OCI-LY7 (cell line): ENCODE measurements around the gene SAMM50. TPM values are rescaled to one million over a fixed set of nuclear protein-coding genes. Genes with fewer than 3 reads are reported as not detected.

Experiments used
- BruUV-seq: library from RNA; stranded (reverse); fragments of 400-500 nt; replicated peaks from 2 replicates; lab custom pipeline; 2021; lab: Mats Ljungman, UMichigan
- CTCF ChIA-PET: fragments of 300-600 bp; sonication (Branson Sonifier 250); formaldehyde crosslinking; loops from one replicate; lab custom pipeline; 2022; ENCODE audit warnings: antibody characterized with exemption; ENCODE audit not compliant: unreplicated experiment; lab: Charles Lee
- POLR2A ChIA-PET: fragments of 300-600 bp; sonication (Branson Sonifier 250); formaldehyde crosslinking; loops from one replicate; lab custom pipeline; 2022; ENCODE audit warnings: antibody characterized with exemption; lab: Charles Lee
- DNase-seq: peaks from one replicate; pipeline ENCODE4 v3.0.0-alpha.2; 2015; ENCODE audit warnings: low spot score
- H2AFZ ChIP-seq: fragments of 200-600 bp; sonication (generic), shearing (Covaris generic); 2 replicates; pipeline ENCODE4 v1.6.1; 2014; ENCODE audit warnings: mild to moderate bottlenecking, antibody characterized with exemption, low read length, moderate library complexity
- H3K27ac ChIP-seq: fragments of 200-600 bp; sonication (generic); 2 replicates; pipeline ENCODE4 v1.5.1; 2014; ENCODE audit warnings: mixed run types, low read depth, mild to moderate bottlenecking, moderate library complexity, low read length, inconsistent platforms; ENCODE audit not compliant: poor library complexity, severe bottlenecking
- H3K36me3 ChIP-seq: fragments of 200-600 bp; sonication (generic); 2 replicates; pipeline ENCODE4 v1.6.1; 2014; ENCODE audit warnings: mild to moderate bottlenecking, antibody characterized with exemption, low read length, moderate library complexity, mixed read lengths; ENCODE audit not compliant: insufficient read depth
- H3K4me1 ChIP-seq: fragments of 200-600 bp; sonication (generic); 2 replicates; pipeline ENCODE4 v1.5.1; 2014; ENCODE audit warnings: mild to moderate bottlenecking, low read length; ENCODE audit not compliant: insufficient read depth, poor library complexity, severe bottlenecking
- H3K4me2 ChIP-seq: fragments of 200-600 bp; sonication (generic); 2 replicates; pipeline ENCODE4 v1.6.1; 2014; ENCODE audit warnings: mild to moderate bottlenecking, low read length
- H3K4me3 ChIP-seq: fragments of 200-600 bp; sonication (generic); 2 replicates; pipeline ENCODE4 v1.5.1; 2014; ENCODE audit warnings: mild to moderate bottlenecking, low read depth, low read length; ENCODE audit not compliant: poor library complexity, severe bottlenecking
- H3K79me2 ChIP-seq: fragments of 200-600 bp; sonication (generic); 2 replicates; pipeline ENCODE4 v1.6.1; 2016; ENCODE audit warnings: low read depth, mild to moderate bottlenecking, low read length, moderate library complexity, mixed read lengths; ENCODE audit not compliant: insufficient read depth
- H3K9me2 ChIP-seq: fragments of 200-600 bp; sonication (generic); 2 replicates; pipeline ENCODE4 v1.6.1; 2016; ENCODE audit warnings: mild to moderate bottlenecking, low read length, mixed read lengths; ENCODE audit not compliant: insufficient read depth
- H3K9me3 ChIP-seq: fragments of 200-600 bp; sonication (generic); 2 replicates; pipeline ENCODE4 v1.6.1; 2014; ENCODE audit warnings: mild to moderate bottlenecking, mixed run types, low read length, mixed read lengths
- H4K20me1 ChIP-seq: fragments of 200-600 bp; sonication (generic); 2 replicates; pipeline ENCODE4 v1.6.1; 2014; ENCODE audit warnings: mild to moderate bottlenecking, antibody characterized with exemption, low read length, moderate library complexity, mixed read lengths; ENCODE audit not compliant: insufficient read depth
- CTCF ChIP-seq: fragments of 200-600 bp; sonication (generic); conservative IDR thresholded peaks from 2 replicates; pipeline ENCODE4 v1.5.1; 2014; ENCODE audit warnings: mild to moderate bottlenecking, antibody characterized with exemption, low read length, moderate library complexity, mixed read lengths
- EZH2phosphoT487 ChIP-seq: fragments of 200-600 bp; sonication (generic); IDR thresholded peaks from 2 replicates; pipeline ENCODE4 v1.6.1; 2018; ENCODE audit warnings: low read depth, borderline replicate concordance, mild to moderate bottlenecking, mixed run types, antibody characterized with exemption, low read length, moderate library complexity, mixed read lengths
- intact Hi-C: fragments of 100-400 bp; cut with micrococcal nuclease; formaldehyde crosslinking; loops from one replicate; pipeline ENCODE4 v1.10.0; 2022; ENCODE audit not compliant: unreplicated experiment
- total RNA-seq, 2 experiments: library from RNA; depleted of rRNA in 1 of 2; stranded (reverse); fragments of >200 nt in 1 of 2; shearing (Covaris generic) in 1 of 2; gene quantifications; 2 replicates each; pipeline ENCODE4 v1.2.3, GENCODE V29; 2014 to 2022

SAMM50 gene
- total RNA-seq, 2 experiments from 2014 or later = 34.6 to 72.9 TPM

- BruUV-seq = no TSS peak
- H3K4me1 ChIP-seq = no peaks in the 10 kb centered on the region
- CTCF ChIA-PET = no interaction called here
- no peaks in the 10 kb centered on the region for H3K9me2 ChIP-seq
- POLR2A ChIA-PET = no interaction called here
- TF ChIP-seq CTCF (no peak), EZH2phosphoT487 (no peak)
- H3K4me2 ChIP-seq = no peak overlapping the region
- no peak overlapping the region for H2AFZ ChIP-seq
- DNase-seq = no peak
- peaks cover 30% of the 10 kb centered on the region for H3K36me3 ChIP-seq
- H3K27ac ChIP-seq = no peak overlapping the region
- H3K9me3 ChIP-seq = no peaks in the 10 kb centered on the region
- intact Hi-C loops = no loop called here
- H3K79me2 ChIP-seq = no peaks in the 10 kb centered on the region
- no peak overlapping the region for H3K4me3 ChIP-seq
- H4K20me1 ChIP-seq = no peaks in the 10 kb centered on the region
These were observed 47.8 kb downstream of the SAMM50 start for GRCh38 chr22:44002997-44003396.

GRCh38 chr22:44003405-44004103 is 48.3 kb downstream of the SAMM50 start:
- Histone ChIP-seq H3K4me3 (no peak overlapping the region), H3K27ac (no peak overlapping the region), H3K4me1 (no peaks in the 10 kb centered on the region), H3K36me3 (peaks cover 24% of the 10 kb centered on the region), H3K9me3 (no peaks in the 10 kb centered on the region), H3K4me2 (no peak overlapping the region), H3K79me2 (no peaks in the 10 kb centered on the region), H3K9me2 (no peaks in the 10 kb centered on the region), H2AFZ (no peak overlapping the region), H4K20me1 (no peaks in the 10 kb centered on the region)
- no TSS peak for BruUV-seq
- no peak for DNase-seq
- intact Hi-C loops = no loop called here
- POLR2A ChIA-PET = no interaction called here
- CTCF ChIA-PET = no interaction called here
- TF ChIP-seq EZH2phosphoT487 (no peak), CTCF (no peak)

- TF ChIP-seq EZH2phosphoT487 (no peak), CTCF (no peak)
- Histone ChIP-seq H3K27ac (no peak overlapping the region), H3K79me2 (no peaks in the 10 kb centered on the region), H3K4me1 (no peaks in the 10 kb centered on the region), H3K4me2 (no peak overlapping the region), H4K20me1 (no peaks in the 10 kb centered on the region), H3K4me3 (no peak overlapping the region), H2AFZ (no peak overlapping the region), H3K9me3 (no peaks in the 10 kb centered on the region), H3K9me2 (no peaks in the 10 kb centered on the region), H3K36me3 (peaks cover 19% of the 10 kb centered on the region)
- no TSS peak for BruUV-seq
- ChIA-PET CTCF (no interaction called here), POLR2A (no interaction called here)
- DNase-seq = no peak
- intact Hi-C loops = no loop called here
These were observed 48.8 kb downstream of the SAMM50 start for GRCh38 chr22:44004104-44004460.
